Parathyroid adenoma (tissue), 2 donors: ENCODE results near the gene ARF6.

Experiments
- H2AFZ ChIP-seq: fragments of 300-600 bp; sonication (generic); one replicate; pipeline ENCODE4 v1.7.0; 2017; ENCODE audit warnings: antibody characterized with exemption, mild to moderate bottlenecking
- H3K27ac ChIP-seq: fragments of 300-600 bp; sonication (generic); one replicate; pipeline ENCODE4 v1.7.0; 2017
- H3K27me3 ChIP-seq: fragments of 300-600 bp; sonication (generic); one replicate; pipeline ENCODE4 v1.7.0; 2017; ENCODE audit warnings: low read length; ENCODE audit not compliant: control insufficient read depth, insufficient read depth
- H3K36me3 ChIP-seq: fragments of 300-600 bp; sonication (generic); one replicate; pipeline ENCODE4 v1.7.0; 2017; ENCODE audit warnings: low read length; ENCODE audit not compliant: control insufficient read depth, insufficient read depth
- H3K4me1 ChIP-seq: fragments of 300-600 bp; sonication (generic); one replicate; pipeline ENCODE4 v1.7.0; 2017; ENCODE audit warnings: control low read depth
- H3K4me2 ChIP-seq: fragments of 300-600 bp; sonication (generic); one replicate; pipeline ENCODE4 v1.7.0; 2017; ENCODE audit warnings: low read length
- H3K4me3 ChIP-seq: fragments of 300-600 bp; sonication (generic); one replicate; pipeline ENCODE4 v1.7.0; 2017; ENCODE audit warnings: low read depth, low read length
- H3K79me2 ChIP-seq: fragments of 300-600 bp; sonication (generic); one replicate; pipeline ENCODE4 v1.7.0; 2017; ENCODE audit warnings: control low read depth
- H3K9ac ChIP-seq: fragments of 300-600 bp; sonication (generic); one replicate; pipeline ENCODE4 v1.7.0; 2017; ENCODE audit warnings: mild to moderate bottlenecking
- H3K9me3 ChIP-seq: fragments of 300-600 bp; sonication (generic); one replicate; pipeline ENCODE4 v1.7.0; 2017; ENCODE audit warnings: low read length; ENCODE audit not compliant: control insufficient read depth
- TF ChIP-seq, protein P1 (sequence below): fragments of 300-600 bp; sonication (generic); IDR thresholded peaks from one replicate; pipeline ENCODE4 v1.7.0; 2017; ENCODE audit warnings: antibody characterized with exemption, mild to moderate bottlenecking
- donor health status: primary hyperparathyroidism.

The ARF6 gene

GRCh38 chr14:49860988-49861698, 31.7 kb upstream of the ARF6 start:
- Histone ChIP-seq H3K27me3 (no peaks in the 10 kb centered on the region), H3K79me2 (no peaks in the 10 kb centered on the region), H3K4me2 (peak overlapping the region; percentile 93), H3K27ac (peak overlapping the region; percentile 97), H2AFZ (peak overlapping the region; percentile 92), H3K4me3 (peak overlapping the region; percentile 97), H3K36me3 (no peaks in the 10 kb centered on the region), H3K9ac (peak overlapping the region; percentile 51), H3K4me1 (no peaks in the 10 kb centered on the region), H3K9me3 (no peaks in the 10 kb centered on the region)
- TF ChIP-seq, protein P1, sequence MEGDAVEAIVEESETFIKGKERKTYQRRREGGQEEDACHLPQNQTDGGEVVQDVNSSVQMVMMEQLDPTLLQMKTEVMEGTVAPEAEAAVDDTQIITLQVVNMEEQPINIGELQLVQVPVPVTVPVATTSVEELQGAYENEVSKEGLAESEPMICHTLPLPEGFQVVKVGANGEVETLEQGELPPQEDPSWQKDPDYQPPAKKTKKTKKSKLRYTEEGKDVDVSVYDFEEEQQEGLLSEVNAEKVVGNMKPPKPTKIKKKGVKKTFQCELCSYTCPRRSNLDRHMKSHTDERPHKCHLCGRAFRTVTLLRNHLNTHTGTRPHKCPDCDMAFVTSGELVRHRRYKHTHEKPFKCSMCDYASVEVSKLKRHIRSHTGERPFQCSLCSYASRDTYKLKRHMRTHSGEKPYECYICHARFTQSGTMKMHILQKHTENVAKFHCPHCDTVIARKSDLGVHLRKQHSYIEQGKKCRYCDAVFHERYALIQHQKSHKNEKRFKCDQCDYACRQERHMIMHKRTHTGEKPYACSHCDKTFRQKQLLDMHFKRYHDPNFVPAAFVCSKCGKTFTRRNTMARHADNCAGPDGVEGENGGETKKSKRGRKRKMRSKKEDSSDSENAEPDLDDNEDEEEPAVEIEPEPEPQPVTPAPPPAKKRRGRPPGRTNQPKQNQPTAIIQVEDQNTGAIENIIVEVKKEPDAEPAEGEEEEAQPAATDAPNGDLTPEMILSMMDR, result no peak

DNA sequence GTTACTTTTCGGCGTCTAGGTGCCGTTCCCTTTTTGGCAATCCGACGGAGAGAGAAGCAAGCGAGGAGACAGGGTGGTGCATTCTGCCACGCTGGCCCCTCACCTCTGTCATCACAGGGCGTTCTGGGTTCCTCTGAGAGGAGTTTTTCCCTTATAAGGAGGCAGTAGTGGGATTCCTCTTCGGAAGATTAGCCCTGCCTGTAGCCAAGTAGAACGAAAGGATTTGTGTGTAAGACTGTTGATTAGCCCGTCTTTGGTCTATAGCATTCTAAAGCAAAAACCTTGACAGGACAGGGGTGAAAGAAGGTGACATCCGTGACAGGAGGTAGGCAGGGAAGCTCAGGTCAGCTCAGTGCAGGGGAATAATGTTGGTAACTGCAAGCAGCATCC, 31.2 kb upstream of the ARF6 start:
- peak overlapping the region; percentile 93 for H3K4me2 ChIP-seq
- H3K9ac ChIP-seq, result peak overlapping the region; percentile 51
- peak overlapping the region; percentile 97 for H3K27ac ChIP-seq
- TF ChIP-seq, protein P1, result no peak
- H3K9me3 ChIP-seq, result no peaks in the 10 kb centered on the region
- no peaks in the 10 kb centered on the region for H3K36me3 ChIP-seq
- H3K79me2 ChIP-seq, result no peaks in the 10 kb centered on the region
- H3K4me3 ChIP-seq, result peak overlapping the region; percentile 97
- no peaks in the 10 kb centered on the region for H3K4me1 ChIP-seq
- no peaks in the 10 kb centered on the region for H3K27me3 ChIP-seq
- peak overlapping the region; percentile 92 for H2AFZ ChIP-seq

GRCh38 chr14:49862089-49862673, 30.7 kb upstream of the ARF6 start:
- TF ChIP-seq, protein P1, result peak; percentile 100
- Histone ChIP-seq H3K4me3 (peak overlapping the region; percentile 97), H3K9me3 (no peaks in the 10 kb centered on the region), H3K27me3 (no peaks in the 10 kb centered on the region), H3K36me3 (no peaks in the 10 kb centered on the region), H3K4me1 (no peaks in the 10 kb centered on the region), H3K27ac (peak overlapping the region; percentile 97), H3K79me2 (no peaks in the 10 kb centered on the region), H2AFZ (peak overlapping the region; percentile 92), H3K9ac (peak overlapping the region; percentile 51), H3K4me2 (peak overlapping the region; percentile 93)

- Histone ChIP-seq H3K9me3 (no peaks in the 10 kb centered on the region), H3K36me3 (no peaks in the 10 kb centered on the region), H2AFZ (peak overlapping the region; percentile 91), H3K9ac (peak overlapping the region; percentile 78), H3K27ac (peak overlapping the region; percentile 97), H3K4me1 (peaks cover 6% of the 10 kb centered on the region), H3K4me3 (peak overlapping the region; percentile 97), H3K4me2 (peak overlapping the region; percentile 90), H3K27me3 (no peaks in the 10 kb centered on the region), H3K79me2 (no peaks in the 10 kb centered on the region)
- TF ChIP-seq, protein P1, result no peak
Observed at GRCh38 chr14:49863487-49864281, 29.2 kb upstream of the ARF6 start.
